Endothelial cell of umbilical vein (primary cell): ENCODE results near the gene GPALPP1. TPM values are rescaled to one million over a fixed set of nuclear protein-coding genes. Genes with fewer than 3 reads are reported as not detected.

ENCODE experiments used
- BruUV-seq: library from RNA; stranded (reverse); fragments of 400-500 nt; replicated peaks from 2 replicates; lab custom pipeline; 2021; lab: Mats Ljungman, UMichigan
- CTCF ChIA-PET: fragments of 300-600, 350-600 bp; sonication (Branson Sonifier 250); formaldehyde crosslinking; loops from one replicate; lab custom pipeline; 2021; ENCODE audit warnings: antibody characterized with exemption, inconsistent platforms; lab: Charles Lee
- POLR2A ChIA-PET: fragments of 300-600, 350-600 bp; sonication (Branson Sonifier 250); formaldehyde crosslinking; loops from one replicate; lab custom pipeline; 2021; ENCODE audit warnings: antibody characterized with exemption, inconsistent platforms; lab: Charles Lee
- DNase-seq: peaks from one replicate; pipeline ENCODE4 v3.0.0-alpha.2; 2011; ENCODE audit warnings: low read depth, low spot score
- FAIRE-seq: peaks from 2 replicates; lab custom pipeline; 2011; peaks lifted over from hg19 to GRCh38; lab: Jason Lieb, UNC
- H2AFZ ChIP-seq: 2 replicates; pipeline ENCODE4 v1.6.0; 2012; ENCODE audit warnings: low read depth, low read length, control low read depth, inconsistent platforms
- H3K27ac ChIP-seq: 2 replicates; pipeline ENCODE4 v1.5.1; 2011; ENCODE audit warnings: low read depth, mild to moderate bottlenecking, control low read depth, low read length, moderate library complexity; ENCODE audit not compliant: insufficient read depth
- H3K27me3 ChIP-seq, 2 experiments: 2 replicates each; pipeline versions ENCODE4 v1.6.0 to v1.6.1; 2011; ENCODE audit warnings: low read length in 2 of 2, mixed read lengths in 1 of 2; ENCODE audit not compliant: control insufficient read depth in 2 of 2, insufficient read depth in 2 of 2
- H3K36me3 ChIP-seq, 2 experiments: 2 replicates in 1 of 2; 3 replicates in 1 of 2; pipeline ENCODE4 v1.5.1; 2011; ENCODE audit warnings: low read length in 2 of 2, mild to moderate bottlenecking in 1 of 2, moderate library complexity in 1 of 2; ENCODE audit not compliant: control insufficient read depth in 2 of 2, insufficient read depth in 2 of 2; ENCODE audit errors: extremely low read depth in 1 of 2
- H3K4me1 ChIP-seq: 3 replicates; pipeline ENCODE4 v1.5.1; 2011; ENCODE audit warnings: mild to moderate bottlenecking, low read length; ENCODE audit not compliant: control insufficient read depth, insufficient read depth; ENCODE audit errors: extremely low read depth
- H3K4me2 ChIP-seq: 2 replicates; pipeline ENCODE4 v1.6.1; 2011; ENCODE audit warnings: low read length, control low read depth, mixed read lengths; ENCODE audit not compliant: insufficient read depth
- H3K4me3 ChIP-seq, 3 experiments: fragments of 200-600 bp in 1 of 3; sonication (generic), shearing (Covaris generic) in 1 of 3; replicated peaks in 1 of 3; 2 replicates each; pipeline ENCODE4 v1.5.1; 2011 to 2016; ENCODE audit warnings: control low read depth in 3 of 3, low read length in 3 of 3, mild to moderate bottlenecking in 2 of 3, inconsistent platforms in 1 of 3, low read depth in 1 of 3, moderate library complexity in 1 of 3; ENCODE audit not compliant: insufficient read depth in 1 of 3
- H3K79me2 ChIP-seq: 2 replicates; pipeline ENCODE4 v1.6.0; 2012; ENCODE audit warnings: low read length, inconsistent platforms; ENCODE audit not compliant: control insufficient read depth, insufficient read depth
- H3K9ac ChIP-seq: replicated peaks from 2 replicates; pipeline ENCODE3; 2011; ENCODE audit warnings: low read length, control low read depth; ENCODE audit not compliant: insufficient read depth; ENCODE audit errors: extremely low read depth
- H3K9me1 ChIP-seq: replicated peaks from 3 replicates; pipeline ENCODE4 v1.6.0; 2011; ENCODE audit warnings: mild to moderate bottlenecking, low read length; ENCODE audit not compliant: control insufficient read depth, insufficient read depth; ENCODE audit errors: extremely low read depth
- H3K9me3 ChIP-seq: replicated peaks from 2 replicates; pipeline ENCODE4 v1.5.1; 2012; ENCODE audit warnings: low read length, inconsistent platforms; ENCODE audit not compliant: control insufficient read depth, insufficient read depth
- H4K20me1 ChIP-seq: replicated peaks from 2 replicates; pipeline ENCODE3; 2011; ENCODE audit warnings: mild to moderate bottlenecking, low read length; ENCODE audit not compliant: control insufficient read depth, insufficient read depth; ENCODE audit errors: extremely low read depth
- EZH2 ChIP-seq: IDR thresholded peaks from 2 replicates; pipeline ENCODE4 v1.6.1; 2012; ENCODE audit warnings: borderline replicate concordance, low read depth, mild to moderate bottlenecking, moderate library complexity, low read length, inconsistent platforms; ENCODE audit not compliant: severe bottlenecking
- GATA2 ChIP-seq: IDR thresholded peaks from 2 replicates; pipeline ENCODE4 v1.7.0; 2011; ENCODE audit warnings: low read depth, mild to moderate bottlenecking, moderate library complexity, mixed read lengths, low read length; ENCODE audit not compliant: insufficient read length, insufficient read depth
- MYC ChIP-seq: IDR thresholded peaks from one replicate; pipeline ENCODE4 v1.6.1; 2011; ENCODE audit warnings: mild to moderate bottlenecking, low read depth, low read length
- POLR2A ChIP-seq: IDR thresholded peaks from 2 replicates; pipeline ENCODE4 v1.6.1; 2012; ENCODE audit warnings: low read depth, mild to moderate bottlenecking, control low read depth, low read length
- POLR2AphosphoS5 ChIP-seq: IDR thresholded peaks from 2 replicates; pipeline ENCODE4 v1.6.1; 2012; ENCODE audit warnings: low read depth, mild to moderate bottlenecking, control low read depth, low read length, moderate library complexity; ENCODE audit not compliant: insufficient read depth
- dilution Hi-C: fragments of 300-500 bp; cut with MboI; formaldehyde crosslinking; loops from one replicate; pipeline ENCODE4 v1.15.0; 2019; ENCODE audit warnings: low sequenced_read_pairs; ENCODE audit not compliant: extremely low pct_ligation_motif_present
- intact Hi-C: fragments of 100-400 bp; cut with micrococcal nuclease; formaldehyde crosslinking; loops from one replicate; pipeline ENCODE4 v1.10.0; 2022
- polyA plus RNA-seq, 4 experiments: library from polyadenylated mRNA; depleted of rRNA in 3 of 4; stranded (reverse) in 3 of 4; unstranded in 1 of 4; fragments of >200 nt; gene quantifications; 2 replicates each; pipeline versions ENCODE4 v1.2.1 to v1.2.3, GENCODE V29; 2011 to 2012; ENCODE audit warnings: missing spikeins in 1 of 4
- total RNA-seq: library from RNA; stranded (reverse); gene quantifications from 2 replicates; pipeline ENCODE4 v1.2.3, GENCODE V29; 2021
- TF ChIP-seq, protein P1 (sequence below), 2 donors: IDR thresholded peaks; 1 replicate in 1 of 2; 2 replicates in 1 of 2; pipeline ENCODE4 v1.5.1; 2011; ENCODE audit warnings: low read length in 2 of 2, mild to moderate bottlenecking in 2 of 2, moderate library complexity in 2 of 2, control low read depth in 1 of 2, inconsistent platforms in 1 of 2, low read depth in 1 of 2; ENCODE audit not compliant: insufficient read depth in 1 of 2; ENCODE audit errors: extremely low read depth in 1 of 2
- TF ChIP-seq, protein P2 (sequence below): IDR thresholded peaks from 2 replicates; pipeline ENCODE4 v1.6.1; 2011; ENCODE audit not compliant: insufficient read depth, insufficient read length

Gene GPALPP1
- total and polyA plus RNA-seq, 2 donors (not counting 3 experiments of a cell fraction or from before 2014, with no cell fraction given): 8.5 to 28.2 TPM

DNA sequence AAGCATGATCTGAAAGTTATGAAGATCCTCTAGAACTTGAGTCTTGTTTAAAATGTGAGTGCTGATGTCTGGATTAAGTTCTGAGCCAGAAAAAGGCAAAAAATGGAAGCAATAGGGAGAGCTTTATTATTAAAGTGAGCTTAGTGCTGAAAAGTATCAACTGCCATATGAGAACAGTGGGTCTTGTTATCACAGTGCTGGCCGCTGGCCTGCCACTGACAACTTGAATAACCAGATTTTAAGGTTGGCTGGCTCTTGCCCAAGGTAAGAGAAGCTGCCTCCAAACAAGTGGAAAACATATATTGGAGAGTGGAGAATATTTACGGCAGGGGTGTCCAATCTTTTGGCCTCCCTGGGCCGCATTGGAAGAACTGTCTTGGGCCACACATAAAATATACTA, 33.9 kb upstream of the GPALPP1 start:
- ChIA-PET POLR2A (no interaction called here), CTCF (interaction anchor here (0.9 to 1.0 kb wide), 2 partner anchors 9 to 28 kb away, joined by 3 read pairs; no protein-coding TSS in a partner anchor)
- no peak for FAIRE-seq
- dilution Hi-C loops: no loop called here
- no peak for DNase-seq
- no peak for TF ChIP-seq MYC
- TF ChIP-seq, protein P1, sequence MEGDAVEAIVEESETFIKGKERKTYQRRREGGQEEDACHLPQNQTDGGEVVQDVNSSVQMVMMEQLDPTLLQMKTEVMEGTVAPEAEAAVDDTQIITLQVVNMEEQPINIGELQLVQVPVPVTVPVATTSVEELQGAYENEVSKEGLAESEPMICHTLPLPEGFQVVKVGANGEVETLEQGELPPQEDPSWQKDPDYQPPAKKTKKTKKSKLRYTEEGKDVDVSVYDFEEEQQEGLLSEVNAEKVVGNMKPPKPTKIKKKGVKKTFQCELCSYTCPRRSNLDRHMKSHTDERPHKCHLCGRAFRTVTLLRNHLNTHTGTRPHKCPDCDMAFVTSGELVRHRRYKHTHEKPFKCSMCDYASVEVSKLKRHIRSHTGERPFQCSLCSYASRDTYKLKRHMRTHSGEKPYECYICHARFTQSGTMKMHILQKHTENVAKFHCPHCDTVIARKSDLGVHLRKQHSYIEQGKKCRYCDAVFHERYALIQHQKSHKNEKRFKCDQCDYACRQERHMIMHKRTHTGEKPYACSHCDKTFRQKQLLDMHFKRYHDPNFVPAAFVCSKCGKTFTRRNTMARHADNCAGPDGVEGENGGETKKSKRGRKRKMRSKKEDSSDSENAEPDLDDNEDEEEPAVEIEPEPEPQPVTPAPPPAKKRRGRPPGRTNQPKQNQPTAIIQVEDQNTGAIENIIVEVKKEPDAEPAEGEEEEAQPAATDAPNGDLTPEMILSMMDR (IDR thresholded peaks at IDR 0.05; ENCODE audit: extremely low read depth in 1 of 2, insufficient read depth in 1 of 2, low read depth in 1 of 2, low read length in 2 of 2): no peak
- TF ChIP-seq, protein P2, sequence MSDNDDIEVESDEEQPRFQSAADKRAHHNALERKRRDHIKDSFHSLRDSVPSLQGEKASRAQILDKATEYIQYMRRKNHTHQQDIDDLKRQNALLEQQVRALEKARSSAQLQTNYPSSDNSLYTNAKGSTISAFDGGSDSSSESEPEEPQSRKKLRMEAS: no peak
- TF ChIP-seq GATA2: no peak
- no peak for TF ChIP-seq POLR2AphosphoS5
- no peak for TF ChIP-seq EZH2
- TF ChIP-seq POLR2A: no peak
- intact Hi-C loops: no loop called here
- no peak overlapping the region for H3K9ac ChIP-seq
- no peaks in the 10 kb centered on the region for H4K20me1 ChIP-seq
- no peak overlapping the region for H3K4me2 ChIP-seq
- no peaks in the 10 kb centered on the region for H3K9me1 ChIP-seq
- H3K27me3 ChIP-seq: no peaks in the 10 kb centered on the region
- H3K79me2 ChIP-seq: no peaks in the 10 kb centered on the region
- BruUV-seq: no TSS peak
- no peak overlapping the region for H3K4me3 ChIP-seq
- no peaks in the 10 kb centered on the region for H3K4me1 ChIP-seq
- no peak overlapping the region for H3K27ac ChIP-seq
- no peaks in the 10 kb centered on the region for H3K36me3 ChIP-seq
- no peak overlapping the region for H2AFZ ChIP-seq
- H3K9me3 ChIP-seq: no peaks in the 10 kb centered on the region
